GM18502 (cell line): ENCODE data around the gene FBXO44.

Source experiments
- ATAC-seq: cut with Tn5 transposase; IDR thresholded peaks from one replicate; pipeline ENCODE4 v1.9.1; 2021; ENCODE audit warnings: mild to moderate bottlenecking; ENCODE audit not compliant: unreplicated experiment, poor library complexity

Gene FBXO44

GRCh38 chr1:11704691-11705475 is 50.2 kb downstream of the FBXO44 start:
- ATAC-seq: no peak

DNA sequence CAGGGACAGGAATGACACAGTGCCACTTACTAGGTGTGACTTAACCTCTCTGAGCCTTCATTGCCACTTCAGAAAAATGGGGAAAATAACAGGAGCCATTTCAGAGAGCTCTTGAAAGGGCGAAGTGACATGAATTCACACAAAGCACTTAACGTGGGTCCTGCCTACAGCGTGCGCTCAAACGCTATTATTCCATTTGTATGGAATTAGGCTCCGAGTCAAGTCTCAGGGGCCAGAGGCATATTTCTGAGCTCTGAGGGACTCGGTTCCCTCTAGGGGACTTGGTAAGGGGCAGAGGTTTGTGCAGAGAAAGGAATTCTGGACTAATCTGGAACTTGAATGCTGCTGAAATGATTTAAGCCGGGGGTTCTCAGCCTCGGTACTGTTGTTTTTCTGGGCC is 50.9 kb downstream of the FBXO44 start:
- ATAC-seq: no peak

DNA sequence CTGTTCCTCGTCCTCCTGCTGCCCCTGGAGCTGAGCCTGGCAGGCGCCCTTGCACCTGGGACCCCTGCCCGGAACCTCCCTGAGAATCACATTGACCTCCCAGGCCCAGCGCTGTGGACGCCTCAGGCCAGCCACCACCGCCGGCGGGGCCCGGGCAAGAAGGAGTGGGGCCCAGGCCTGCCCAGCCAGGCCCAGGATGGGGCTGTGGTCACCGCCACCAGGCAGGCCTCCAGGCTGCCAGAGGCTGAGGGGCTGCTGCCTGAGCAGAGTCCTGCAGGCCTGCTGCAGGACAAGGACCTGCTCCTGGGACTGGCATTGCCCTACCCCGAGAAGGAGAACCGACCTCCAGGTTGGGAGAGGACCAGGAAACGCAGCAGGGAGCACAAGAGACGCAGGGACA is 51.6 kb downstream of the FBXO44 start:
- ATAC-seq: no peak

DNA sequence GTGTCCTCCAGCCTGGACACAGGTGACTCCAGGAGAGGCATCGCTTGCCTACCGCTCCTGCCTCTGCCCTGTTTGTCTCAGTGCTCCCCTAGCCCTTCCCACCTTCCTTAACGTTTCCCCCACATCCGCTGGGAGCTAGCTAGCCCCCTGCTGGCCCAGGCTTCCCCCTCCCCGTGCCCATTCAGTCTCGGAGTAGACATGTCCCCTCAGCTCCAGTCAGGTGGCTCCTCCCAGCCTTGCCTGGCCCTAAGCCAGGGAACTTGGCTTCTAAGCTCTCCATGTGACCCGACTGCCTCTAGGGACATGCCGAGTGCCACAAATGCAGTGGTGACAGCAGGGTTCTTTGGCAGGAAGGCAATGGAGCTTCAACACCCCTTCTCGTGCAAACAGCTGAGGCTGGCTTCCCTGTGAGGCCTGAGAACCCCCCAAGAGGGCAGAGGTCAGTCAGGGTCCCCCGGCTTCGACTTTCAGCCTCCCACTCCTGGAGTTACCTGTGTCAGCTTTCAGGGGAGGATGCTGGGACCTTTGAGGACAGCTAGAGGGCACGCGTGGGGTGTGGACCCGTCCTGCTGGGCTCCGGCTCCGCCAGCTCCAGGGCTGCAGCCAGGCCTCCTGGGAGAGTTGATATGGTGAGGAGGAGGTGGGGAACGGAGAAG is 53.1 kb downstream of the FBXO44 start:
- no peak for ATAC-seq

DNA sequence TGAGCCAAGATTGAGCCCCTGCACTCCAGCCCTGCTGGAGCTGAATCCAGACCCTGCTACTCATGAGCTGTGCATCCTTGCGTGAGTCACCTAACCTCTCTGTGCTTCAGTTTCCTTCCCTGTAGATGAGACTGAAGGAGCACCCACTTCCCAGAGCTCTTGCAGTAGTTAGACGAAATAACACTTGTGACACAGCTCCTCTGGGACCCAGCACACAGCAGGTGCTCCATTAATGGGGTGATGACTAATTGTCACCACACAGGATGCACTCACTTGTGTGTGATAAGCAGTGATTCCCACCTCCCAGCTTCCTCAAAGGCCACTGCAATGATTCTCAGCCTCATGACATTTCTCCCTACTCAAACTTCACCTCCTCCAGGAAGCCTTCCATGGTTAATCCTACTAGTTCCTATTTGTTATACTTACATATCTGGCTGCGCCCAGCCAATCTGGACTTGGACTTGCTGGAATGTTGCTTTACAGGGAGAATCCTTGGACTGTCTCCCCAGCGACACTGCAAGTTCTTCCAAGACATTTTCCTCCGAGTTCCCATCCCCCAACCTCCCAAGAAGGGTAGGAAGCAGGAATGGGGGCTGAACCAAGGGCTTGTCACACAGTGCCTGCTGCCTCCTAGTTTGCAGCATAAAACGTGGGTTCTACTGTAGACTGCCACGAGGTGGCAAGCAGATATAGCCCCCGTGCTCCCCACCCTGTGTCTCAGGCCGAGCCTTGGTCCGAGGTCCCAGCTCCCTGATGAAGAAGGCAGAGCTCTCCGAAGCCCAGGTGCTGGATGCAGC is 54.1 kb downstream of the FBXO44 start:
- no peak for ATAC-seq

DNA sequence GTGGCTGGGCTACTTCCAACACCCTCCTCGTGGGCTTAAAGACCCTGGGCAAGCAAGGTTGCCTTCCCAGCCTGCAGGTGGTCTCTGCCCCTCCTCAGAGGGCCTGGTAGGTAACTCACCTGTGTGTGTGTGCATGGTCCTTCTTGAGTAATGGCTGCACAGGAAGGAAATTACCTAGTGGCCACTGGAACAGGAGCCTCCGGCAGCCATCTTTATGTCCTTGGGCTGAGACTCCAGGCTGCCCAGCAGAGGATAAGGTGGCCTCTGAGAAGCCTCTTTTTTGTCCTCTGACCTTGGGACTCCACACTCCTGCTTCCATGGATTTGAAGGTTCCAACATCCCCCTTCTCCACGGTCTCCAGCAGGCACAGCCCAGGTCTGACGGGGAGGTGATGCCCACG is 56.8 kb downstream of the FBXO44 start:
- no peak for ATAC-seq

GRCh38 chr1:11712285-11712684 is 57.6 kb downstream of the FBXO44 start:
- no peak for ATAC-seq
